K562 (cell line): ENCODE data around the gene TTC28. TPM values are rescaled to one million over a fixed set of nuclear protein-coding genes. Genes with fewer than 3 reads are reported as not detected.

ENCODE experiments used
- ARID1B ChIP-seq: fragments of 450-650 bp; IDR thresholded peaks from 2 replicates; pipeline ENCODE4 v1.6.1; 2016; ENCODE audit warnings: antibody characterized with exemption, mild to moderate bottlenecking, inconsistent platforms
- FOXK2 ChIP-seq, 2 experiments: fragments of 450-650 bp; IDR thresholded peaks in 1 of 2; conservative IDR thresholded peaks in 1 of 2; 2 replicates each; pipeline ENCODE4 v1.6.1; 2016; ENCODE audit warnings: low read depth in 2 of 2, mild to moderate bottlenecking in 1 of 2
- FOXM1 ChIP-seq, 2 experiments: fragments of 450-650 bp in 1 of 2; sonication (generic) in 1 of 2; formaldehyde crosslinking in 1 of 2; IDR thresholded peaks; 2 replicates each; pipeline versions ENCODE4 v1.6.1 to v1.9.0; 2017 to 2022; ENCODE audit warnings: low read depth in 2 of 2, mild to moderate bottlenecking in 2 of 2, missing genetic modification reagents in 1 of 2, moderate library complexity in 1 of 2
- MGA ChIP-seq: fragments of 450-650 bp; IDR thresholded peaks from 2 replicates; pipeline ENCODE4 v1.6.1; 2016; ENCODE audit warnings: mild to moderate bottlenecking, moderate library complexity
- PPARD ChIP-seq: fragments of 250-450 bp; sonication (Bioruptor Pico); IDR thresholded peaks from 2 replicates; pipeline ENCODE4 v1.8.0; 2022; ENCODE audit warnings: inconsistent platforms, mild to moderate bottlenecking, moderate library complexity
- ZNF280A ChIP-seq: fragments of 450-650 bp; IDR thresholded peaks from 2 replicates; pipeline ENCODE4 v1.6.1; 2018; ENCODE audit warnings: mild to moderate bottlenecking, low read depth; ENCODE audit not compliant: partially characterized antibody
- polyA plus RNA-seq, 8 experiments: library from polyadenylated mRNA; depleted of rRNA in 4 of 8; stranded (reverse) in 5 of 8; unstranded in 3 of 8; fragments of >200 nt; fragmentation: Nextera tagmentation in 2 of 8; fragmentation: Illumina TruSeq in 1 of 8; extraction: Ambion mirVana in 2 of 8; extraction: Trizol in 1 of 8; gene quantifications; 2 replicates each; pipeline versions ENCODE4 v1.2.1 to v1.2.3, GENCODE V29; 2011 to 2014; ENCODE audit warnings: inconsistent platforms in 1 of 8, missing spikeins in 1 of 8
- total RNA-seq, 7 experiments: library from RNA; depleted of rRNA in 6 of 7; stranded (reverse); fragments of >200 nt in 6 of 7; fragmentation: Illumina TruSeq in 2 of 7; extraction: Trizol in 2 of 7; gene quantifications; 2 replicates each; pipeline versions ENCODE4 v1.2.1 to v1.2.3, GENCODE V29; 2011 to 2021; ENCODE audit warnings: low replicate concordance in 1 of 7
- TF ChIP-seq, protein P1 (sequence below), 2 experiments: IDR thresholded peaks in 1 of 2; conservative IDR thresholded peaks in 1 of 2; 2 replicates each; pipeline ENCODE4 v1.6.1; 2016; ENCODE audit warnings: low read depth in 2 of 2, mild to moderate bottlenecking in 1 of 2, missing compliant biosample characterization in 1 of 2, missing genetic modification characterization in 1 of 2, moderate library complexity in 1 of 2

Gene TTC28
- total and polyA plus RNA-seq, 9 of the 15 experiments (the other 6 are each of a cell fraction or from before 2014, with no cell fraction given): 0.22 to 10.7 (median 3.1) TPM

DNA sequence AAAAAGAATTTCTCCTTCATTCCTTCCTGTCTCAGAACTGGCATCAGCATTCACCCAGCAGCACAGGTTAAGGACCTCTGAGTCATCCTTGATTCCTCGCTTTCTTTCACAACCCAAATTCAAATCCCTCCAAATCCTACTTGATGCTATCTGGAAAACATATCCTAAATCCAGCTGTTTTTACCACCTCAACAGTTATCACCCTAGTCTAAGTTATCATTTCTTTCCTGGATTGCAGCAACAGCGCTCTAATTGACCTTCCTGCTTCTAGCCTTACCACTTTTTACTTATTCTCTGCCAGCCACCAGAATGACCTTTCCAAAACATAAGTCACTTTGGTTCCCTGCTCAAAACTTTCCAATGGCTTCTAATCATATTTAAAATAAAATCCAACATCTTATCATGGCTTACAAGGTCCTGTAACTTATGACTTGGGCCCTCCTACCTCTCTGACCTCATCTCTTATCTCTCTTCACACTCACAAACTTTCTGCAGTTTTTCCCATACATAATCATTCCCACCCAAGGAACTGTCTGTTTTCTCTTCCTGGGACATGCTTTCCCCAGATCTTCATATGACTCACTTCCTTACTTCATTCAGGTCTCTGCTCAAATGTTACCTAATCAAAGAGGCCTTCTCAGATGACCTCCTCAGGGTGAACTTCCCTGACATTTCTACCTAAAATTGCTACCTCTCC lies 119.4 kb downstream of the TTC28 start (continued):
- TF ChIP-seq FOXK2 (conservative IDR thresholded peaks at IDR 0.05 in 1 of 2, IDR thresholded peaks at IDR 0.05 in 1 of 2; ENCODE audit: low read depth in 2 of 2) (0 out of 4 replicates have a peak, but pooled peaks of 1 of the 2 experiments have one; percentile 44), PPARD (CRISPR knock-in tag) (no peak), FOXM1 (IDR thresholded peaks at IDR 0.05; ENCODE audit: low read depth) (peak; percentile 90), FOXM1 (CRISPR knock-in tag; IDR thresholded peaks at IDR 0.05; ENCODE audit: low read depth) (no peak), ZNF280A (no peak), MGA (0 out of 2 replicates have a peak, but pooled peaks have one; percentile 35), ARID1B (peak; percentile 99)
- TF ChIP-seq, protein P1, sequence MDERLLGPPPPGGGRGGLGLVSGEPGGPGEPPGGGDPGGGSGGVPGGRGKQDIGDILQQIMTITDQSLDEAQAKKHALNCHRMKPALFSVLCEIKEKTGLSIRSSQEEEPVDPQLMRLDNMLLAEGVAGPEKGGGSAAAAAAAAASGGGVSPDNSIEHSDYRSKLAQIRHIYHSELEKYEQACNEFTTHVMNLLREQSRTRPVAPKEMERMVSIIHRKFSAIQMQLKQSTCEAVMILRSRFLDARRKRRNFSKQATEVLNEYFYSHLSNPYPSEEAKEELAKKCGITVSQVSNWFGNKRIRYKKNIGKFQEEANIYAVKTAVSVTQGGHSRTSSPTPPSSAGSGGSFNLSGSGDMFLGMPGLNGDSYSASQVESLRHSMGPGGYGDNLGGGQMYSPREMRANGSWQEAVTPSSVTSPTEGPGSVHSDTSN (CRISPR knock-in tag; IDR thresholded peaks at IDR 0.05; ENCODE audit: low read depth): no peak
- TF ChIP-seq, protein P1 (tag; conservative IDR thresholded peaks at IDR 0.05; ENCODE audit: low read depth): peak; percentile 55
